CD14-positive monocyte (primary cell): Measurements from ENCODE around the gene MPC1L. TPM values are rescaled to one million over a fixed set of nuclear protein-coding genes. Genes with fewer than 3 reads are reported as not detected.

Experiments used
- DNase-seq, 3 donors: peaks; one replicate each; pipeline ENCODE4 v3.0.0-alpha.2; 2011 to 2022
- H2AFZ ChIP-seq: 2 replicates; pipeline ENCODE4 v1.6.0; 2012; ENCODE audit warnings: mild to moderate bottlenecking, low read depth, low read length, inconsistent platforms; ENCODE audit not compliant: insufficient read depth, poor library complexity, severe bottlenecking
- H3K27ac ChIP-seq, 2 donors: 1 replicate in 1 of 2; 2 replicates in 1 of 2; pipeline ENCODE4 v1.5.1; 2012 to 2013; ENCODE audit warnings: low read length in 2 of 2, control low read depth in 1 of 2, inconsistent platforms in 1 of 2, low read depth in 1 of 2, mild to moderate bottlenecking in 1 of 2
- H3K27me3 ChIP-seq, 2 donors: one replicate each; pipeline versions ENCODE4 v1.6.0 to v1.6.1; 2011 to 2013; ENCODE audit warnings: low read length in 2 of 2; ENCODE audit not compliant: control insufficient read depth in 2 of 2, insufficient read depth in 2 of 2
- H3K36me3 ChIP-seq, 2 donors: replicated peaks in 1 of 2; 1 replicate in 1 of 2; 2 replicates in 1 of 2; pipeline versions ENCODE4 v1.5.1 to v1.6.1; 2012 to 2013; ENCODE audit warnings: low read length in 2 of 2, control low read depth in 1 of 2, inconsistent platforms in 1 of 2, mild to moderate bottlenecking in 1 of 2; ENCODE audit not compliant: insufficient read depth in 2 of 2, control insufficient read depth in 1 of 2
- H3K4me1 ChIP-seq, 2 donors: 1 replicate in 1 of 2; 2 replicates in 1 of 2; pipeline versions ENCODE4 v1.5.1 to v1.6.1; 2012 to 2013; ENCODE audit warnings: low read length in 2 of 2, control low read depth in 1 of 2, inconsistent platforms in 1 of 2, mild to moderate bottlenecking in 1 of 2, moderate library complexity in 1 of 2; ENCODE audit not compliant: insufficient read depth in 2 of 2, control insufficient read depth in 1 of 2
- H3K4me2 ChIP-seq: replicated peaks from 2 replicates; pipeline ENCODE3; 2012; ENCODE audit warnings: low read length, moderate library complexity, mild to moderate bottlenecking; ENCODE audit not compliant: poor library complexity, severe bottlenecking; ENCODE audit errors: extremely low read depth
- H3K4me3 ChIP-seq, 3 experiments: fragments of 200-600 bp in 1 of 3; sonication (generic) in 1 of 3; replicated peaks in 1 of 3; 1 replicate in 2 of 3; 2 replicates in 1 of 3; pipeline ENCODE4 v1.5.1; 2011 to 2013; ENCODE audit warnings: low read length in 3 of 3, mild to moderate bottlenecking in 3 of 3, control low read depth in 2 of 3, low read depth in 2 of 3, inconsistent platforms in 1 of 3, moderate library complexity in 1 of 3
- H3K79me2 ChIP-seq: 2 replicates; pipeline ENCODE4 v1.6.0; 2012; ENCODE audit warnings: mild to moderate bottlenecking, control low read depth, inconsistent platforms, low read length, moderate library complexity; ENCODE audit not compliant: insufficient read depth
- H3K9ac ChIP-seq: 2 replicates; pipeline ENCODE4 v1.6.0; 2017; ENCODE audit warnings: low read length, mild to moderate bottlenecking; ENCODE audit not compliant: insufficient read depth, poor library complexity, severe bottlenecking
- H3K9me3 ChIP-seq, 2 donors: replicated peaks in 1 of 2; 1 replicate in 1 of 2; 2 replicates in 1 of 2; pipeline versions ENCODE4 v1.5.1 to v1.6.1; 2012 to 2013; ENCODE audit warnings: low read length in 2 of 2, control low read depth in 1 of 2; ENCODE audit not compliant: control insufficient read depth in 1 of 2, insufficient read depth in 1 of 2
- H4K20me1 ChIP-seq: 2 replicates; pipeline ENCODE4 v1.6.0; 2012; ENCODE audit warnings: mild to moderate bottlenecking, low read length, control low read depth, moderate library complexity; ENCODE audit not compliant: insufficient read depth
- H3K27ac Mint-ChIP-seq, 7 donors: one replicate each; pipeline ENCODE4 v1.8.0; 2020; ENCODE audit warnings: mild to moderate bottlenecking in 7 of 7, mixed read lengths in 7 of 7, moderate library complexity in 6 of 7, inconsistent platforms in 2 of 7
- H3K27me3 Mint-ChIP-seq, 3 donors: one replicate each; pipeline ENCODE4 v1.8.0; 2021 to 2022; ENCODE audit warnings: low read depth in 3 of 3, mild to moderate bottlenecking in 3 of 3, mixed read lengths in 3 of 3, moderate library complexity in 3 of 3, inconsistent platforms in 1 of 3
- H3K36me3 Mint-ChIP-seq, 2 donors: one replicate each; pipeline ENCODE4 v1.8.0; 2020; ENCODE audit warnings: mixed read lengths in 2 of 2, inconsistent platforms in 1 of 2, mild to moderate bottlenecking in 1 of 2
- H3K4me1 Mint-ChIP-seq: one replicate; pipeline ENCODE4 v1.8.0; 2020; ENCODE audit warnings: mild to moderate bottlenecking, mixed read lengths
- H3K4me3 Mint-ChIP-seq, 2 donors: one replicate each; pipeline ENCODE4 v1.8.0; 2020; ENCODE audit warnings: mild to moderate bottlenecking in 2 of 2, mixed read lengths in 2 of 2, moderate library complexity in 1 of 2
- H3K9me3 Mint-ChIP-seq, 7 donors: one replicate each; pipeline ENCODE4 v1.8.0; 2020 to 2022; ENCODE audit warnings: mixed read lengths in 7 of 7, mild to moderate bottlenecking in 6 of 7, moderate library complexity in 6 of 7, inconsistent platforms in 2 of 7
- WGBS: methylation state at CpG from one replicate; pipeline ENCODE4 v1.1.5; 2013; ENCODE audit warnings: missing lambda C conversion rate; ENCODE audit not compliant: insufficient coverage; 5-methylcytosine and 5-hydroxymethylcytosine counted together
- intact Hi-C, 2 donors: fragments of 100-400 bp; cut with micrococcal nuclease; formaldehyde crosslinking; loops; one replicate each; pipeline versions ENCODE4 v1.15.0 to v1.15.1; 2023
- polyA plus RNA-seq, 3 donors: library from polyadenylated mRNA; depleted of rRNA in 1 of 3; unstranded in 2 of 3; stranded (reverse) in 1 of 3; fragments of 300-500 nt in 2 of 3; fragments of >200 nt in 1 of 3; fragmentation: Illumina TruSeq in 2 of 3; gene quantifications; 1 replicate in 2 of 3; 2 replicates in 1 of 3; pipeline ENCODE4 v1.2.3, GENCODE V29; 2012 to 2021
- TF ChIP-seq, protein P1 (sequence below): fragments of 200-600 bp; IDR thresholded peaks from one replicate; pipeline ENCODE4 v1.8.0; 2022; ENCODE audit warnings: antibody characterized with exemption, mild to moderate bottlenecking

The MPC1L gene
- polyA plus RNA-seq, 3 donors = not detected

DNA sequence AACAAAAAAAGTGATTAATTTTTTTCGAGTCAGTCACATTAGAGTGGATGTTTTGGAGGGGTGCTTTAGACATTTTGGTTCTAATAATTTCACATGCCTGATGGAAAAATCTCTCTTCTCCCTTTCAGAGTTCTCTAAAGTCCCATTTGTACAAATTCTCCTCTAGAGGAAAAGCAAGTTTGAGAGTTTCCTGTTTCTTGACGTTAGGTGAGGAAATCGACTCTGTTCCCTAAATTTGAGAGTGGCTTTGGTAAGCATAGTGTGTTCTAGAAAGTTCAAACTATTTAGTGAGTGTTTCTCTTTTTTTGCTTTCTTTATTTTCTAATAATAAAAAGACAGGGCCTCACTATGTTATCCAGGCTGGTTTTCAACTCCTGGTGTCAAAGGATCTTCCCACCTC lies 44.1 kb upstream of the MPC1L start:
- Histone ChIP-seq H4K20me1 (peaks cover 25% of the 10 kb centered on the region), H3K27ac (peak overlapping the region; percentile 81 to 92), H3K36me3 (no peaks in the 10 kb centered on the region), H3K4me1 (peaks cover 56 to 64% of the 10 kb centered on the region in 2 donors), H3K27me3 (peaks cover 0 to 28% of the 10 kb centered on the region in 2 donors), H3K4me3 (peak overlapping the region in 1 of 3 experiments; percentile 82), H3K4me2 (peak overlapping the region; percentile 70), H3K9ac (no peak overlapping the region), H2AFZ (no peak overlapping the region), H3K9me3 (no peaks in the 10 kb centered on the region), H3K79me2 (peaks cover 34% of the 10 kb centered on the region)
- H3K4me3 Mint-ChIP-seq = peak overlapping the region in 1 of 2 donors; percentile 59
- peaks cover 53% of the 10 kb centered on the region for H3K4me1 Mint-ChIP-seq
- peaks cover 0 to 20% (median 0%) of the 10 kb centered on the region in 7 donors for H3K9me3 Mint-ChIP-seq
- H3K27ac Mint-ChIP-seq = peak overlapping the region; percentile 92 to 98 (median 96)
- DNase-seq = peak; percentile 26 to 63 (median 60)
- intact Hi-C loops = no loop called here
- no peaks in the 10 kb centered on the region for H3K36me3 Mint-ChIP-seq
- peaks cover 0 to 42% (median 0%) of the 10 kb centered on the region in 3 donors for H3K27me3 Mint-ChIP-seq
- TF ChIP-seq, protein P1, sequence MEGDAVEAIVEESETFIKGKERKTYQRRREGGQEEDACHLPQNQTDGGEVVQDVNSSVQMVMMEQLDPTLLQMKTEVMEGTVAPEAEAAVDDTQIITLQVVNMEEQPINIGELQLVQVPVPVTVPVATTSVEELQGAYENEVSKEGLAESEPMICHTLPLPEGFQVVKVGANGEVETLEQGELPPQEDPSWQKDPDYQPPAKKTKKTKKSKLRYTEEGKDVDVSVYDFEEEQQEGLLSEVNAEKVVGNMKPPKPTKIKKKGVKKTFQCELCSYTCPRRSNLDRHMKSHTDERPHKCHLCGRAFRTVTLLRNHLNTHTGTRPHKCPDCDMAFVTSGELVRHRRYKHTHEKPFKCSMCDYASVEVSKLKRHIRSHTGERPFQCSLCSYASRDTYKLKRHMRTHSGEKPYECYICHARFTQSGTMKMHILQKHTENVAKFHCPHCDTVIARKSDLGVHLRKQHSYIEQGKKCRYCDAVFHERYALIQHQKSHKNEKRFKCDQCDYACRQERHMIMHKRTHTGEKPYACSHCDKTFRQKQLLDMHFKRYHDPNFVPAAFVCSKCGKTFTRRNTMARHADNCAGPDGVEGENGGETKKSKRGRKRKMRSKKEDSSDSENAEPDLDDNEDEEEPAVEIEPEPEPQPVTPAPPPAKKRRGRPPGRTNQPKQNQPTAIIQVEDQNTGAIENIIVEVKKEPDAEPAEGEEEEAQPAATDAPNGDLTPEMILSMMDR = no peak
- WGBS = no CpG with 5 or more reads among the region's 3 CpGs

GRCh38 chrX:40579900-40580536 lies 43.2 kb upstream of the MPC1L start:
- Mint-ChIP-seq H3K9me3 (peaks cover 0 to 20% (median 0%) of the 10 kb centered on the region in 7 donors), H3K4me1 (peaks cover 53% of the 10 kb centered on the region), H3K4me3 (peak overlapping the region; percentile 80 to 86), H3K27ac (peak overlapping the region; percentile 92 to 98 (median 96)), H3K36me3 (peaks cover 0 to 3% of the 10 kb centered on the region in 2 donors), H3K27me3 (peaks cover 0 to 48% (median 0%) of the 10 kb centered on the region in 3 donors)
- Histone ChIP-seq H3K27ac (peak overlapping the region; percentile 92 to 94), H3K27me3 (peaks cover 0 to 28% of the 10 kb centered on the region in 2 donors), H2AFZ (peak overlapping the region; percentile 64), H4K20me1 (peaks cover 29% of the 10 kb centered on the region), H3K4me1 (peaks cover 56 to 64% of the 10 kb centered on the region in 2 donors), H3K9me3 (no peaks in the 10 kb centered on the region), H3K9ac (peak overlapping the region; percentile 99), H3K4me2 (peak overlapping the region; percentile 70), H3K36me3 (no peaks in the 10 kb centered on the region), H3K79me2 (peaks cover 43% of the 10 kb centered on the region), H3K4me3 (peak overlapping the region; percentile 63 to 82 (median 71))
- intact Hi-C loops = loop anchor here (5.0 to 10.0 kb wide), 2 partner anchors 62 to 65 kb away; partner anchors contain the start of gene CXorf38 (in 1 of the 2)
- DNase-seq = peak in 1 of 3 donors; percentile 11
- TF ChIP-seq, protein P1 = no peak
- WGBS = 0% methylated on average over 4 of the region's 12 CpGs
